B cell (primary cell): Measurements from ENCODE around the gene GRID1. TPM values are rescaled to one million over a fixed set of nuclear protein-coding genes. Genes with fewer than 3 reads are reported as not detected.

ENCODE experiments used
- ATAC-seq: fragments of 200-7000 bp; cut with Tn5 transposase; one replicate; pipeline ENCODE4 v1.10.0; 2021; ENCODE audit warnings: low read depth, mild to moderate bottlenecking, moderate number of reproducible peaks, moderate library complexity
- CTCF ChIA-PET: fragments of 350-600 bp; sonication (Branson Sonifier 250); formaldehyde crosslinking; loops from one replicate; lab custom pipeline; 2021; ENCODE audit warnings: antibody characterized with exemption, inconsistent platforms; lab: Charles Lee
- POLR2A ChIA-PET: fragments of 350-600 bp; sonication (Branson Sonifier 250); formaldehyde crosslinking; loops from one replicate; lab custom pipeline; 2021; ENCODE audit warnings: antibody characterized with exemption; lab: Charles Lee
- DNase-seq: peaks from one replicate; pipeline ENCODE4 v3.0.0; 2013
- H2AFZ ChIP-seq: 2 replicates; pipeline ENCODE4 v1.6.1; 2012; ENCODE audit warnings: mild to moderate bottlenecking, low read depth, low read length; ENCODE audit not compliant: insufficient read depth, poor library complexity, severe bottlenecking
- H3K27ac ChIP-seq, 2 donors: 1 replicate in 1 of 2; 2 replicates in 1 of 2; pipeline ENCODE4 v1.5.1; 2012 to 2013; ENCODE audit warnings: low read length in 2 of 2, mild to moderate bottlenecking in 2 of 2, moderate library complexity in 1 of 2
- H3K27me3 ChIP-seq, 4 experiments: fragments of 200-600 bp in 1 of 4; sonication (generic) in 1 of 4; replicated peaks in 1 of 4; 1 replicate in 2 of 4; 2 replicates in 2 of 4; pipeline versions ENCODE4 v1.6.1 to v1.7.0; 2013 to 2016; ENCODE audit warnings: low read length in 3 of 4, mild to moderate bottlenecking in 2 of 4, mixed read lengths in 1 of 4, moderate library complexity in 1 of 4; ENCODE audit not compliant: insufficient read depth in 4 of 4, control insufficient read depth in 3 of 4; ENCODE audit errors: control extremely low read depth in 1 of 4
- H3K36me3 ChIP-seq, 2 experiments: replicated peaks in 1 of 2; 1 replicate in 1 of 2; 2 replicates in 1 of 2; pipeline versions ENCODE4 v1.6.1 to v1.7.1; 2013; ENCODE audit warnings: low read length in 1 of 2; ENCODE audit not compliant: insufficient read depth in 2 of 2, control insufficient read depth in 1 of 2; ENCODE audit errors: control extremely low read depth in 1 of 2, extremely low read depth in 1 of 2
- H3K4me1 ChIP-seq, 2 donors: fragments of 200-600 bp in 1 of 2; sonication (generic) in 1 of 2; 1 replicate in 1 of 2; 2 replicates in 1 of 2; pipeline versions ENCODE4 v1.5.1 to v1.6.1; 2013 to 2017; ENCODE audit warnings: low read length in 2 of 2; ENCODE audit not compliant: control insufficient read depth in 2 of 2, insufficient read depth in 2 of 2
- H3K4me2 ChIP-seq: replicated peaks from 2 replicates; pipeline ENCODE3; 2012; ENCODE audit warnings: mild to moderate bottlenecking, low read depth, low read length; ENCODE audit not compliant: poor library complexity, severe bottlenecking
- H3K4me3 ChIP-seq, 5 experiments: fragments of 200-600 bp in 1 of 5; sonication (generic) in 1 of 5; 1 replicate in 3 of 5; 2 replicates in 2 of 5; pipeline versions ENCODE4 v1.5.1 to v1.7.0; 2011 to 2016; ENCODE audit warnings: low read length in 4 of 5, mild to moderate bottlenecking in 4 of 5, low read depth in 2 of 5, control low read depth in 1 of 5, moderate library complexity in 1 of 5; ENCODE audit not compliant: insufficient read depth in 1 of 5; ENCODE audit errors: control extremely low read depth in 1 of 5, extremely low read depth in 1 of 5
- H3K79me2 ChIP-seq: fragments of 200-600 bp; sonication (generic); one replicate; pipeline ENCODE4 v1.6.0; 2016; ENCODE audit warnings: low read length; ENCODE audit not compliant: control insufficient read depth, insufficient read depth
- H3K9ac ChIP-seq: fragments of 200-600 bp; sonication (generic); 2 replicates; pipeline ENCODE4 v1.6.1; 2017; ENCODE audit warnings: mild to moderate bottlenecking, low read length, moderate library complexity
- H3K9me3 ChIP-seq, 3 donors: one replicate each; pipeline versions ENCODE4 v1.6.1 to v1.7.1; 2013; ENCODE audit warnings: low read length in 2 of 3; ENCODE audit not compliant: control insufficient read depth in 2 of 3, insufficient read depth in 1 of 3; ENCODE audit errors: control extremely low read depth in 1 of 3
- H4K20me1 ChIP-seq: 2 replicates; pipeline ENCODE4 v1.6.0; 2012; ENCODE audit warnings: mild to moderate bottlenecking, low read length; ENCODE audit not compliant: insufficient read depth, control insufficient read depth, poor library complexity, severe bottlenecking
- H3K27ac Mint-ChIP-seq: one replicate; pipeline ENCODE4 v1.8.0; 2021; ENCODE audit warnings: mixed read lengths
- H3K27me3 Mint-ChIP-seq: one replicate; pipeline ENCODE4 v1.8.0; 2021; ENCODE audit warnings: mixed read lengths
- H3K4me1 Mint-ChIP-seq: one replicate; pipeline ENCODE4 v1.8.0; 2021; ENCODE audit warnings: mixed read lengths
- H3K4me3 Mint-ChIP-seq: one replicate; pipeline ENCODE4 v1.8.0; 2021; ENCODE audit warnings: mixed read lengths
- H3K9me3 Mint-ChIP-seq: one replicate; pipeline ENCODE4 v1.8.0; 2022; ENCODE audit warnings: mixed read lengths; ENCODE audit not compliant: insufficient read depth
- CTCF ChIP-seq: fragments of 200-600 bp; IDR thresholded peaks from one replicate; pipeline ENCODE4 v1.8.0; 2022; ENCODE audit warnings: antibody characterized with exemption, mild to moderate bottlenecking
- EZH2 ChIP-seq: IDR thresholded peaks from 2 replicates; pipeline ENCODE4 v1.6.1; 2012; ENCODE audit warnings: borderline replicate concordance, low read depth, mild to moderate bottlenecking, moderate library complexity, low read length; ENCODE audit not compliant: insufficient read depth, poor library complexity, severe bottlenecking
- WGBS: methylation state at CpG from one replicate; pipeline ENCODE4 v1.1.5; 2013; ENCODE audit warnings: missing lambda C conversion rate; ENCODE audit not compliant: insufficient coverage; 5-methylcytosine and 5-hydroxymethylcytosine counted together
- intact Hi-C: fragments of 100-400 bp; cut with micrococcal nuclease; formaldehyde crosslinking; loops from one replicate; pipeline ENCODE4 v1.10.0; 2022
- polyA plus RNA-seq: library from polyadenylated mRNA; depleted of rRNA; stranded (reverse); fragments of >200 nt; gene quantifications from 2 replicates; pipeline ENCODE4 v1.2.3, GENCODE V29; 2012
- total RNA-seq, 2 donors: library from RNA; stranded (reverse); fragments of 120-200 nt in 1 of 2; gene quantifications; 1 replicate in 1 of 2; 2 replicates in 1 of 2; pipeline versions ENCODE4 v1.2.3 to v1.2.4, GENCODE V29; 2013 to 2022

Gene GRID1
- total and polyA plus RNA-seq, 2 donors (not counting 1 experiment from before 2014, with no cell fraction given) = not detected

- no peak for TF ChIP-seq CTCF
- no peak for TF ChIP-seq EZH2
- ChIA-PET CTCF (no interaction called here), POLR2A (no interaction called here)
- Histone ChIP-seq H3K36me3 (no peaks in the 10 kb centered on the region), H3K9me3 (peaks cover 0 to 11% (median 0%) of the 10 kb centered on the region in 3 donors), H3K27ac (no peak overlapping the region), H3K4me1 (no peaks in the 10 kb centered on the region), H3K4me2 (no peak overlapping the region), H3K79me2 (no peaks in the 10 kb centered on the region), H4K20me1 (no peaks in the 10 kb centered on the region), H3K9ac (no peak overlapping the region), H2AFZ (no peak overlapping the region), H3K27me3 (peaks cover 0 to 4% (median 0%) of the 10 kb centered on the region in 4 experiments), H3K4me3 (no peak overlapping the region)
- no peak overlapping the region for H3K4me3 Mint-ChIP-seq
- intact Hi-C loops = no loop called here
- no CpG with 5 or more reads among the region's 2 CpGs for WGBS
- ATAC-seq (no peak), DNase-seq (no peak)
- H3K9me3 Mint-ChIP-seq = no peaks in the 10 kb centered on the region
- no peaks in the 10 kb centered on the region for H3K27me3 Mint-ChIP-seq
- H3K27ac Mint-ChIP-seq = no peak overlapping the region
- H3K4me1 Mint-ChIP-seq = no peaks in the 10 kb centered on the region
These were observed 700.5 kb downstream of the GRID1 start for GRCh38 chr10:85666102-85666501.

GRCh38 chr10:85665681-85666080 is 700.9 kb downstream of the GRID1 start:
- POLR2A ChIA-PET = no interaction called here
- no peaks in the 10 kb centered on the region for H3K79me2 ChIP-seq
- Mint-ChIP-seq H3K9me3 (no peaks in the 10 kb centered on the region), H3K27me3 (no peaks in the 10 kb centered on the region), H3K27ac (no peak overlapping the region), H3K4me1 (no peaks in the 10 kb centered on the region), H3K4me3 (no peak overlapping the region)
- H4K20me1 ChIP-seq = no peaks in the 10 kb centered on the region
- H3K27ac ChIP-seq = no peak overlapping the region
- H3K27me3 ChIP-seq = peaks cover 0 to 4% (median 0%) of the 10 kb centered on the region in 4 experiments
- no peak overlapping the region for H3K4me2 ChIP-seq
- no peak for DNase-seq
- no peak for ATAC-seq
- TF ChIP-seq EZH2 (no peak), CTCF (no peak)
- no peaks in the 10 kb centered on the region for H3K36me3 ChIP-seq
- CTCF ChIA-PET = no interaction called here
- no peak overlapping the region for H3K4me3 ChIP-seq
- intact Hi-C loops = no loop called here
- no peak overlapping the region for H3K9ac ChIP-seq
- 83% methylated on average over 2 of the region's 6 CpGs for whole genome bisulfite sequencing
- no peak overlapping the region for H2AFZ ChIP-seq
- H3K9me3 ChIP-seq = peaks cover 0 to 11% (median 0%) of the 10 kb centered on the region in 3 donors
- no peaks in the 10 kb centered on the region for H3K4me1 ChIP-seq
